Measurements from ENCODE around the gene SHC2.
"Not testable (repeated sequence)": the region's sequence is repeated elsewhere in the genome, so short reads cannot be mapped to it uniquely, and the experiment has no call there.

The SHC2 gene

GRCh38 chr19:387777-388176 lies 73.1 kb downstream of the SHC2 start:
- DNase-seq = no peak

GRCh38 chr19:386632-387301 lies 74.1 kb downstream of the SHC2 start:
- DNase-seq = not testable (repeated sequence)

- DNase-seq = not testable (repeated sequence)
Measured at GRCh38 chr19:386189-386588, 74.6 kb downstream of the SHC2 start.

- no peak for DNase-seq
Measured at GRCh38 chr19:384799-385169, 76.0 kb downstream of the SHC2 start.

- no peak for DNase-seq
Measured at GRCh38 chr19:383922-384798, 76.7 kb downstream of the SHC2 start.

- no peak for DNase-seq
Measured at GRCh38 chr19:383040-383439, 77.8 kb downstream of the SHC2 start.

- DNase-seq = not testable (repeated sequence)
Measured at GRCh38 chr19:382578-382977, 78.3 kb downstream of the SHC2 start.

GRCh38 chr19:381901-382300 lies 78.9 kb downstream of the SHC2 start:
- DNase-seq = not testable (repeated sequence)

- not testable (repeated sequence) for DNase-seq
Measured at GRCh38 chr19:380618-381219, 80.1 kb downstream of the SHC2 start.

GRCh38 chr19:379796-380195 lies 81.0 kb downstream of the SHC2 start:
- DNase-seq = no peak

- DNase-seq = no peak
Measured at GRCh38 chr19:378706-379105, 82.1 kb downstream of the SHC2 start.

- no peak for DNase-seq
Measured at GRCh38 chr19:377801-378581, 82.8 kb downstream of the SHC2 start.

GRCh38 chr19:376111-376470 lies 84.7 kb downstream of the SHC2 start:
- DNase-seq = no peak

- DNase-seq = no peak
Measured at GRCh38 chr19:375395-376110, 85.3 kb downstream of the SHC2 start.

GRCh38 chr19:374886-375235 lies 86.0 kb downstream of the SHC2 start:
- no peak for DNase-seq

GRCh38 chr19:374183-374885 lies 86.5 kb downstream of the SHC2 start:
- DNase-seq = no peak

- no peak for DNase-seq
Measured at GRCh38 chr19:373391-374182, 87.2 kb downstream of the SHC2 start.

- DNase-seq = no peak
Measured at GRCh38 chr19:372306-372890, 88.4 kb downstream of the SHC2 start.

- DNase-seq = no peak
Measured at GRCh38 chr19:371501-372168, 89.2 kb downstream of the SHC2 start.

All from NCI-H2081 treated with DMSO at 0.1 percent for 48 hours (cell line).